ENCODE data around the gene DAB1. TPM values are rescaled to one million over a fixed set of nuclear protein-coding genes. Genes with fewer than 3 reads are reported as not detected.

Gene DAB1
- total RNA-seq, 1 donor from 2014 or later = 3.5 TPM

- intact Hi-C loops (cut with micrococcal nuclease) = no loop called here
Measured at GRCh38 chr1:56986397-56986796, 437.5 kb downstream of the DAB1 start.

DNA sequence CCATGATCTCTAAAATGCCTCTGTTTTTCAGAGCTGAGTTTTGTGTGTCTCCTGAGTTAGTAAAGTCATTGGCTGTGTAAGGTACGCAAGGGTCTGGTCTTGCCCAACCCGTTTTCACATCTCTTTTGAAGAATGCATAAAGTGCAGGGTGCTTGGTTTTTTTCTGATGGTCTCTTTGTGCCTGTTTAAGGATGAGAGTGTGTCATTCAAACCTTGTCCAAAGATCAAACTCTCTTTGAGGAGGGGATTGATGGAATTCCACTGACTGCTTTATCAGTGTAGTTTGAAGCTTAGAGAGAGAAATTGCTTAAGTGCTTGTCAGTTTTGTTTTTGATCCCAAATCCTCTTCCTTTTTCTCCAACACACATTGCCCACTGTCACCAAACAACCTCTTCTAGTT is 438.0 kb downstream of the DAB1 start:
- intact Hi-C loops (cut with micrococcal nuclease) = no loop called here

GRCh38 chr1:56983484-56983883 is 440.4 kb downstream of the DAB1 start:
- intact Hi-C loops (cut with micrococcal nuclease) = no loop called here

- intact Hi-C loops (cut with micrococcal nuclease) = no loop called here
Measured at GRCh38 chr1:56979986-56980755, 443.7 kb downstream of the DAB1 start.

DNA sequence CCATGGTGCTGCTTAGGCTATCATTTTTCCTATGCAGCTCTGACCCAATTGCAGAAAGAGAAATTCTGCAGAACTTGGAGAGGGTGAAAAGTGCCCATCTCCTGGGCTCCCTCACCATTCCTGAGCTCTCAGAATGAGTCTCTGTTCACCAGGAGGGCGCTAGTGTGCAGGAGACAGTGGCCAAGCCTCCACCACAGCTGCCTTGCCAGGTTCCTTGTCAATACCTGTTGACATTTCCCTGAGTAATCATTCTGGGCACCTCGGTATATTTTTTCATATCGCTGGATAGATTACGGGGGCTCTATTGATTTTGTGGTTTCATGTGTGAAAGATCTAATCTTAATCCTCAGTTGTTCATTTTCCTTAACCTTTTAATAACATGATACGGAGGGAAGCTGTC is 445.0 kb downstream of the DAB1 start:
- intact Hi-C loops (cut with micrococcal nuclease) = no loop called here

GRCh38 chr1:56977910-56978309 is 445.9 kb downstream of the DAB1 start:
- intact Hi-C loops (cut with micrococcal nuclease) = no loop called here

DNA sequence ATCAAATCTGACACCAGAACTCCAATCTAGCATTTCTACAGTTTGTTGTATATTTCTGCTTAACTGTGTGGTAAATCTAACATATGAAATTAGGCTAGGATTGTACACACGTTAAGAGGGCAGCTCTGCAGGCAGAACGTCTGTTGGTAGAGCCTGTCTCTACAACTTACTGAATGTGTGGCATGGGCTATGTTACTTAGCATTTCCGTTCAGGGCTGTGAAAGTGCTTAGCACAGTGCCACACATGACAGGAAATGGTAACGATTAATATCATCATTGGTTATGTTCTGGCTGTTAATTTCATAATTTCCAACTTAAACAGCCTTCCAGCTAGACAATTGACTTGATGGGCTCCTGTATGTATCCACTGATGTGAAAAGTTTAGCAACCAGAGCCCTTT is 448.4 kb downstream of the DAB1 start:
- intact Hi-C loops (cut with micrococcal nuclease) = no loop called here

GRCh38 chr1:56973923-56974742 is 449.7 kb downstream of the DAB1 start:
- intact Hi-C loops (cut with micrococcal nuclease) = no loop called here

DNA sequence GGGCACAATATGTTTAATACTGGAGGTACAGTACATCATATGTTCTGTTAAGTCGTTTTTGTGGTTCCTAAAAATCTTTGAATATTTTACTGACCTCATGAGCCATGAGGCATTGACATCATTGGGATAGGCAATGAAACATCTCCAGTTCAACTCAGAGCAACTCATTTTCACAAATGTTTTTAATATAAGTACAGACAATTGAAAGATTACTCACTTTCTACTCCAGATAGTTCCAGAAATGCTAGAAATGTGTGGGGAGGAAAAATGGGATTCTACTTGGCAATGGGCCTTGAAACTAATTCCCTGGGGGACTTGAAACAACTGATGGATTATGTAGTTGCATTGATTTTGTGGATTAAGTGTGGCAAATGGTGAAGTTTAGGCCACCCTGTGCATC is 450.9 kb downstream of the DAB1 start:
- intact Hi-C loops (cut with micrococcal nuclease) = no loop called here

- intact Hi-C loops (cut with micrococcal nuclease) = no loop called here
Measured at GRCh38 chr1:56970280-56970679, 453.6 kb downstream of the DAB1 start.

DNA sequence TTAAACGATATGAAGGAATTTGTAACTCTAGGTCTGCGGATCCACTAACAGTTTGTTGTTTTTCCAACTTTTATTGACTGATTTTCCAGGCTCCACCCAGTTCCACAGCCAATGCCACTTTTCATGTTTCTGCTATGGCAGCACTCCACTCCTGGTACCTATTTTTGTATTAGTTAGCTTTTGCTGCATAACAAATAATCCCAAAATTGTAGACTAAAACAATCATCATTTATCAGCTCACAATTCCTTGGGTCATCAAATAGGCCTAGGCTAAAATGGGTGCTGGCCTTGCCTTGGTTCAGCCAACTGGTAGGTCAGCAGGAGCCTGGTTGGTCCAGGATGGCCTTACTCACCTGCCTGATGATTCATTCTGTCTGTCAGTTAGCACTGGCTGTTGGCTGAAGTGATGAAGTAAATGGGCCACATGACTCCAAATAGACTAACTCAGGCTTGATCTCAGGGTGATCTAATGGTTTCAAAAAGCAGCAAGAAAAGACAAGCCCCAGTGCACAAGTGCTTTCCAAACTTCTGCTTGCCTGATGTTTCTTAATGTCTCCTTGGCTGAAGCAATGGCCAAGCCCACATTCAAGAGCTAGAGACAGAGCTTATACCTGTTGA is 454.9 kb downstream of the DAB1 start:
- intact Hi-C loops (cut with micrococcal nuclease) = no loop called here

GRCh38 chr1:56967900-56968832 is 455.7 kb downstream of the DAB1 start:
- intact Hi-C loops (cut with micrococcal nuclease) = no loop called here

DNA sequence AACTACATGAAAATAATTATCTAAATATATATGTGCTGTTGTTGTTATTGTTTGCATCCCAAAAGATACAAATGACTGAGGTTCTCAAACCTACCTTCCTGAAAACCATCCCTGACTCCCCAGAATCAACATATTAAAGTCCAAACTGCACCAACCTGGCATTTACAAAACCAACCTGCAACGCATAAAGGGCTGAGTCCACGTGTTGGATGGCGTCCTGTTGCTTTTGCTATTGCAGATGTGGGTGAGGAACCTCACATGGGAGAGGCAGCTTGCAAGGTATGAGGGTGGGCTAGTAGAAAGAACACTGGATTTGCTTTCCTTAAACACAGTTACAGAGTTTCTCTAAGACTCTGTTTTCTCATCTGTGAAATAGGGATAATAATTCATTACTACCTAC is 456.5 kb downstream of the DAB1 start:
- intact Hi-C loops (cut with micrococcal nuclease) = no loop called here

DNA sequence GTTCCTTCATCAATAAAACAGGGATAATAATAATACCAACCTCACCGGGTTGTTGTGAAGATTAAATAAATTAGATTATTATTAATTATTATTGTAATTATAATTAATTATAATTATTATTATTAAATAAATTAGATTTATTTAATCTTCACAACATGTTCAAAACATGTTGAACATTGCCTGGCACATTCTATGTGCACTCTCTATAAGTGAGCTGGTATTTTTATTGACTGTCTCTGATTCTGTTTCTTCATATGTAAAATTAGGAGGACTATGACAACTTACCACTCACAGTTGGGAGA is 457.2 kb downstream of the DAB1 start:
- intact Hi-C loops (cut with micrococcal nuclease) = no loop called here

- intact Hi-C loops (cut with micrococcal nuclease) = no loop called here
Measured at GRCh38 chr1:56965916-56966697, 457.8 kb downstream of the DAB1 start, which contains the start of gene C8B. TSS of gene C8B (minus strand) at chr1:56966015. CDS start at chr1:56965948, 67 bp downstream.

DNA sequence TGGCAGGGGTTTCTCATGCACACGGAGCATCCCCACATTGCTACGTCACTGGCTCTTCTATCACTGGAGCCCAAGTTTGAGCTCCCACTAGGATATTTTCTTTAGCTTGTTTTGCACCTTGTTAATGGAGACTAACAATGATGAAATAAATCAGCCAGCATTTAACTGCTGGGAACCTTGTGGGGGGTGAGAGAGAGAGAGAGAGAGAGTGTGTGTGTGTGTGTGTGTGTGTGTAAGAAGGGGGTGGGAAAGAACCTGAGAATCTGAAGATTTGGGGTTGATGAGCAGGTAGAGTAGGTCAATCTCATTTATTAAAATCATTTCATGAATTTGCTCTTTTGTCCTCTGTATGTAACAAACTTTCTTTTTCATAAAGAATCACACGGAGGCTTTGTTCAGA is 458.7 kb downstream of the DAB1 start:
- intact Hi-C loops (cut with micrococcal nuclease) = no loop called here

DNA sequence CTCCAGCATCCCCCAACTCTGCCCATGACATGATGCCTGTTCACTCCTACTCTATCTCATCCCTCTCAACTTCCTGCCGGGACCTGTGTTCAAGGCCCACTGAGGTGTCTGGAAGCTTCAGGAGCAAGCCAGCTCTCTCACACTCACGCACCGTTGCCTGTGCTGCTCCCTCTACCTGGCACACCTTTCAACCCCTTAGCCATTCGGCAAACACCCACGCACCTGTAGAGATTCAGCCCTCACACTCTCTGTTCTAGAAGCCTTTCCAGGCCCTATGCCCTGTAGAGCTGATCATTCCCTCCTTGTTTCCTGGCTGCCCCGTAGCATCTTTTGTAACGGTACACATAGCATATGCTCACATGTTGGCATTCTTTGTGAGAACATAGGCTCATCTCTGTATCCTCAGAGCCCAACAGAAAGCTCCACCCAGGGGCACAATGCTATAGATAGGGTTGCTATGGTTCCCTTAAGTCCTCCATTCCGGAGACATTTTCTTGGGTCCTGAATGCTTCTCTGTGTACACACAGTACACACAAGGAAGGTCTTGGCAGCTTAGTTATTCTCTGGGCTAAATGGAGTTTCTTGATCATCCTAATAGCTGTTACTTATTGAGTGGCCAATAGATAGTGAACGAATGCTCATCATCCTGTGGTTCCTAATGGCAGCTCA is 459.4 kb downstream of the DAB1 start:
- intact Hi-C loops (cut with micrococcal nuclease) = no loop called here

DNA sequence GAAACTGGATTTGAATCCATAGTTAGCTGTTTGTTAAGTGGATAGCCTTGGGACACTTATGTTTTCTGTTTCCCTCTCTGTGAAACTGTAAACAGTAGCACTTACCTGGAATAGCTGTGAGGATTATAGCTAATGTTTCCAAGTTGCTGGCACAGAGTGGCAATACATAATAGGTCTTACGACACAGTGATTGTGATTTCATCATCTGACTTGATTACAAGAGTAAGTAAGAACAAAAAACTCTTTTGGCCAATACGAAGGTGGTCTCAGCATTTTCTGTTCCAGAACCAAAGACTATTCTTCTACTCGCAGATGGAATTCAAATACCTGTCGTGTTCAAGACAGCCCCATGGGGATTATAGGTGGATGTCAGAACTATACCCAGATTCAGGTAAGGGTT is 460.2 kb downstream of the DAB1 start:
- intact Hi-C loops (cut with micrococcal nuclease) = no loop called here

- intact Hi-C loops (cut with micrococcal nuclease) = no loop called here
Measured at GRCh38 chr1:56961426-56961825, 462.4 kb downstream of the DAB1 start.

GRCh38 chr1:56958526-56958925 is 465.3 kb downstream of the DAB1 start:
- intact Hi-C loops (cut with micrococcal nuclease) = no loop called here

Data from T-helper 2 cell treated with Interferon-gamma antibody and Interleukin-4, amounts not matched to agents 100 ng/mL and 5 ng/mL, for 36 hours (primary cell).